WTC11 (cell line): ENCODE data around the gene VWA3B.

Source experiments
- AFF4 ChIP-seq: sonication (generic); formaldehyde crosslinking; IDR thresholded peaks from 2 replicates; pipeline ENCODE4 v1.8.1; 2023; ENCODE audit warnings: mild to moderate bottlenecking, missing genetic modification reagents, borderline replicate concordance
- ATF1 ChIP-seq: sonication (generic); formaldehyde crosslinking; IDR thresholded peaks from 2 replicates; pipeline ENCODE4 v1.8.1; 2023; ENCODE audit warnings: mild to moderate bottlenecking, moderate library complexity, missing genetic modification reagents
- CREB1 ChIP-seq: sonication (generic); formaldehyde crosslinking; IDR thresholded peaks from 2 replicates; pipeline ENCODE4 v1.8.0; 2023; ENCODE audit warnings: mild to moderate bottlenecking, missing genetic modification reagents
- CTCF ChIP-seq: fragments of 200-600 bp; IDR thresholded peaks from 2 replicates; pipeline ENCODE4 v1.8.0; 2022; ENCODE audit warnings: antibody characterized with exemption
- ELF4 ChIP-seq: sonication (generic); formaldehyde crosslinking; IDR thresholded peaks from 2 replicates; pipeline ENCODE4 v1.8.1; 2022; ENCODE audit warnings: low read depth, mild to moderate bottlenecking, moderate library complexity, missing genetic modification reagents
- FOXP1 ChIP-seq: sonication (generic); formaldehyde crosslinking; IDR thresholded peaks from 2 replicates; pipeline ENCODE4 v1.8.0; 2022; ENCODE audit warnings: missing genetic modification reagents, mild to moderate bottlenecking, moderate library complexity, borderline replicate concordance
- JUN ChIP-seq: sonication (generic); formaldehyde crosslinking; IDR thresholded peaks from 2 replicates; pipeline ENCODE4 v1.8.0; 2023; ENCODE audit warnings: mild to moderate bottlenecking, missing genetic modification reagents
- SMAD3 ChIP-seq: sonication (generic); formaldehyde crosslinking; IDR thresholded peaks from 2 replicates; pipeline ENCODE4 v1.8.0; 2022; ENCODE audit warnings: missing genetic modification reagents, mild to moderate bottlenecking, borderline replicate concordance
- SP1 ChIP-seq: sonication (generic); formaldehyde crosslinking; conservative IDR thresholded peaks from 2 replicates; pipeline ENCODE4 v1.8.1; 2022; ENCODE audit warnings: missing genetic modification reagents
- ZBTB21 ChIP-seq: sonication (generic); formaldehyde crosslinking; IDR thresholded peaks from 2 replicates; pipeline ENCODE4 v1.8.1; 2023; ENCODE audit warnings: mild to moderate bottlenecking, missing genetic modification reagents, borderline replicate concordance
- ZSCAN18 ChIP-seq: fragments of 250-450 bp; sonication (Bioruptor Pico); IDR thresholded peaks from 2 replicates; pipeline ENCODE4 v2.1.2; 2022; ENCODE audit warnings: mild to moderate bottlenecking, moderate library complexity
- TF ChIP-seq, protein P1 (sequence below): sonication (generic); formaldehyde crosslinking; conservative IDR thresholded peaks from 2 replicates; pipeline ENCODE4 v1.8.1; 2022; ENCODE audit warnings: mild to moderate bottlenecking, missing genetic modification reagents
- TF ChIP-seq, protein P2 (sequence below): fragments of 250-450 bp; sonication (Bioruptor Pico); IDR thresholded peaks from 2 replicates; pipeline ENCODE4 v1.9.0; 2021; ENCODE audit warnings: mild to moderate bottlenecking, borderline replicate concordance
- TF ChIP-seq, protein P3 (sequence below): sonication (generic); formaldehyde crosslinking; IDR thresholded peaks from 2 replicates; pipeline ENCODE4 v1.8.1; 2022; ENCODE audit warnings: low read depth, missing genetic modification reagents, borderline replicate concordance

GRCh38 chr2:98314251-98314650 lies 227.3 kb downstream of the VWA3B start:
- TF ChIP-seq CTCF (no peak), AFF4 (no peak), FOXP1 (no peak), SP1 (CRISPR knock-in tag) (no peak), CREB1 (CRISPR knock-in tag) (no peak), ZSCAN18 (CRISPR knock-in tag) (no peak), ELF4 (CRISPR knock-in tag) (no peak), JUN (CRISPR knock-in tag) (no peak), ZBTB21 (no peak), SMAD3 (CRISPR knock-in tag) (no peak), ATF1 (no peak)
- TF ChIP-seq, protein P1, sequence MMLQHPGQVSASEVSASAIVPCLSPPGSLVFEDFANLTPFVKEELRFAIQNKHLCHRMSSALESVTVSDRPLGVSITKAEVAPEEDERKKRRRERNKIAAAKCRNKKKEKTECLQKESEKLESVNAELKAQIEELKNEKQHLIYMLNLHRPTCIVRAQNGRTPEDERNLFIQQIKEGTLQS (CRISPR knock-in tag) = no peak
- TF ChIP-seq, protein P2, sequence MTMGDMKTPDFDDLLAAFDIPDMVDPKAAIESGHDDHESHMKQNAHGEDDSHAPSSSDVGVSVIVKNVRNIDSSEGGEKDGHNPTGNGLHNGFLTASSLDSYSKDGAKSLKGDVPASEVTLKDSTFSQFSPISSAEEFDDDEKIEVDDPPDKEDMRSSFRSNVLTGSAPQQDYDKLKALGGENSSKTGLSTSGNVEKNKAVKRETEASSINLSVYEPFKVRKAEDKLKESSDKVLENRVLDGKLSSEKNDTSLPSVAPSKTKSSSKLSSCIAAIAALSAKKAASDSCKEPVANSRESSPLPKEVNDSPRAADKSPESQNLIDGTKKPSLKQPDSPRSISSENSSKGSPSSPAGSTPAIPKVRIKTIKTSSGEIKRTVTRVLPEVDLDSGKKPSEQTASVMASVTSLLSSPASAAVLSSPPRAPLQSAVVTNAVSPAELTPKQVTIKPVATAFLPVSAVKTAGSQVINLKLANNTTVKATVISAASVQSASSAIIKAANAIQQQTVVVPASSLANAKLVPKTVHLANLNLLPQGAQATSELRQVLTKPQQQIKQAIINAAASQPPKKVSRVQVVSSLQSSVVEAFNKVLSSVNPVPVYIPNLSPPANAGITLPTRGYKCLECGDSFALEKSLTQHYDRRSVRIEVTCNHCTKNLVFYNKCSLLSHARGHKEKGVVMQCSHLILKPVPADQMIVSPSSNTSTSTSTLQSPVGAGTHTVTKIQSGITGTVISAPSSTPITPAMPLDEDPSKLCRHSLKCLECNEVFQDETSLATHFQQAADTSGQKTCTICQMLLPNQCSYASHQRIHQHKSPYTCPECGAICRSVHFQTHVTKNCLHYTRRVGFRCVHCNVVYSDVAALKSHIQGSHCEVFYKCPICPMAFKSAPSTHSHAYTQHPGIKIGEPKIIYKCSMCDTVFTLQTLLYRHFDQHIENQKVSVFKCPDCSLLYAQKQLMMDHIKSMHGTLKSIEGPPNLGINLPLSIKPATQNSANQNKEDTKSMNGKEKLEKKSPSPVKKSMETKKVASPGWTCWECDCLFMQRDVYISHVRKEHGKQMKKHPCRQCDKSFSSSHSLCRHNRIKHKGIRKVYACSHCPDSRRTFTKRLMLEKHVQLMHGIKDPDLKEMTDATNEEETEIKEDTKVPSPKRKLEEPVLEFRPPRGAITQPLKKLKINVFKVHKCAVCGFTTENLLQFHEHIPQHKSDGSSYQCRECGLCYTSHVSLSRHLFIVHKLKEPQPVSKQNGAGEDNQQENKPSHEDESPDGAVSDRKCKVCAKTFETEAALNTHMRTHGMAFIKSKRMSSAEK (CRISPR knock-in tag) = no peak
- TF ChIP-seq, protein P3, sequence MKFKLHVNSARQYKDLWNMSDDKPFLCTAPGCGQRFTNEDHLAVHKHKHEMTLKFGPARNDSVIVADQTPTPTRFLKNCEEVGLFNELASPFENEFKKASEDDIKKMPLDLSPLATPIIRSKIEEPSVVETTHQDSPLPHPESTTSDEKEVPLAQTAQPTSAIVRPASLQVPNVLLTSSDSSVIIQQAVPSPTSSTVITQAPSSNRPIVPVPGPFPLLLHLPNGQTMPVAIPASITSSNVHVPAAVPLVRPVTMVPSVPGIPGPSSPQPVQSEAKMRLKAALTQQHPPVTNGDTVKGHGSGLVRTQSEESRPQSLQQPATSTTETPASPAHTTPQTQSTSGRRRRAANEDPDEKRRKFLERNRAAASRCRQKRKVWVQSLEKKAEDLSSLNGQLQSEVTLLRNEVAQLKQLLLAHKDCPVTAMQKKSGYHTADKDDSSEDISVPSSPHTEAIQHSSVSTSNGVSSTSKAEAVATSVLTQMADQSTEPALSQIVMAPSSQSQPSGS (CRISPR knock-in tag) = no peak
